DND-41 (cell line): ENCODE data around the gene COL25A1.

ENCODE experiments used
- ATAC-seq: fragments of 200-7000 bp; cut with Tn5 transposase; 3 replicates; pipeline ENCODE4 v1.9.1; 2021; ENCODE audit warnings: low read depth; ENCODE audit not compliant: insufficient read depth
- DNase-seq: peaks from one replicate; pipeline ENCODE4 v3.0.0-alpha.2; 2020
- H2AFZ ChIP-seq: 2 replicates; pipeline ENCODE4 v1.6.0; 2012; ENCODE audit warnings: low read depth, low read length
- H3K27ac ChIP-seq: 2 replicates; pipeline ENCODE4 v1.5.1; 2012; ENCODE audit warnings: low read length, inconsistent platforms
- H3K27me3 ChIP-seq: fragments of 200-600 bp; sonication (generic); 2 replicates; pipeline ENCODE4 v1.6.0; 2012; ENCODE audit warnings: low read length, mild to moderate bottlenecking, inconsistent platforms; ENCODE audit not compliant: insufficient read depth, poor library complexity
- H3K36me3 ChIP-seq: 2 replicates; pipeline ENCODE4 v1.5.1; 2012; ENCODE audit warnings: low read length, inconsistent platforms; ENCODE audit not compliant: insufficient read depth
- H3K4me1 ChIP-seq: 2 replicates; pipeline ENCODE4 v1.5.1; 2012; ENCODE audit warnings: mild to moderate bottlenecking, low read length; ENCODE audit not compliant: insufficient read depth
- H3K4me2 ChIP-seq: 2 replicates; pipeline ENCODE4 v1.6.0; 2012; ENCODE audit warnings: mild to moderate bottlenecking, moderate library complexity, low read length, inconsistent platforms; ENCODE audit not compliant: insufficient read depth
- H3K4me3 ChIP-seq, 2 experiments: fragments of 200-600 bp in 1 of 2; shearing (Covaris generic) in 1 of 2; 2 replicates each; pipeline ENCODE4 v1.5.1; 2012 to 2016; ENCODE audit warnings: inconsistent platforms in 2 of 2, low read length in 2 of 2, mild to moderate bottlenecking in 2 of 2, low read depth in 1 of 2, moderate library complexity in 1 of 2
- H3K79me2 ChIP-seq: 2 replicates; pipeline ENCODE4 v1.6.0; 2012; ENCODE audit warnings: low read length, inconsistent platforms; ENCODE audit not compliant: insufficient read depth
- H3K9ac ChIP-seq: 2 replicates; pipeline ENCODE4 v1.6.0; 2012; ENCODE audit warnings: low read depth, mild to moderate bottlenecking, inconsistent platforms, low read length, moderate library complexity
- H3K9me3 ChIP-seq: 2 replicates; pipeline ENCODE4 v1.5.1; 2012; ENCODE audit warnings: low read length, moderate library complexity, mild to moderate bottlenecking, inconsistent platforms; ENCODE audit not compliant: insufficient read depth, severe bottlenecking
- H4K20me1 ChIP-seq: 2 replicates; pipeline ENCODE4 v1.6.0; 2012; ENCODE audit warnings: low read length; ENCODE audit not compliant: insufficient read depth
- CTCF ChIP-seq: IDR thresholded peaks from 2 replicates; pipeline ENCODE4 v1.5.1; 2012; ENCODE audit warnings: borderline replicate concordance, low read length, moderate library complexity, mild to moderate bottlenecking; ENCODE audit not compliant: poor library complexity, severe bottlenecking; ENCODE audit errors: extremely low read depth
- EZH2 ChIP-seq: IDR thresholded peaks from 3 replicates; pipeline ENCODE4 v1.6.1; 2012; ENCODE audit warnings: borderline replicate concordance, low read depth, mild to moderate bottlenecking, moderate library complexity, low read length, inconsistent platforms; ENCODE audit not compliant: severe bottlenecking

Gene COL25A1

GRCh38 chr4:108930186-108930585 is 372.3 kb downstream of the COL25A1 start:
- no peak for ATAC-seq
- H3K79me2 ChIP-seq = no peaks in the 10 kb centered on the region
- no peaks in the 10 kb centered on the region for H3K27me3 ChIP-seq
- no peaks in the 10 kb centered on the region for H4K20me1 ChIP-seq
- H2AFZ ChIP-seq = no peak overlapping the region
- H3K4me3 ChIP-seq = no peak overlapping the region
- no peak for DNase-seq
- no peak overlapping the region for H3K4me2 ChIP-seq
- no peak for TF ChIP-seq EZH2
- H3K36me3 ChIP-seq = no peaks in the 10 kb centered on the region
- H3K9me3 ChIP-seq = no peaks in the 10 kb centered on the region
- no peak overlapping the region for H3K9ac ChIP-seq
- peaks cover 13% of the 10 kb centered on the region for H3K4me1 ChIP-seq
- no peak overlapping the region for H3K27ac ChIP-seq

GRCh38 chr4:108926781-108927180 is 375.7 kb downstream of the COL25A1 start:
- Histone ChIP-seq H3K4me2 (no peak overlapping the region), H2AFZ (no peak overlapping the region), H4K20me1 (no peaks in the 10 kb centered on the region), H3K79me2 (no peaks in the 10 kb centered on the region), H3K36me3 (no peaks in the 10 kb centered on the region), H3K4me3 (no peak overlapping the region), H3K27me3 (no peaks in the 10 kb centered on the region), H3K4me1 (peaks cover 7% of the 10 kb centered on the region), H3K27ac (no peak overlapping the region), H3K9ac (no peak overlapping the region), H3K9me3 (no peaks in the 10 kb centered on the region)
- DNase-seq = no peak
- TF ChIP-seq CTCF (no peak), EZH2 (no peak)
- ATAC-seq = no peak

- ATAC-seq (no peak), DNase-seq (no peak)
- Histone ChIP-seq H4K20me1 (no peaks in the 10 kb centered on the region), H3K4me2 (no peak overlapping the region), H3K27ac (no peak overlapping the region), H3K27me3 (no peaks in the 10 kb centered on the region), H3K9ac (no peak overlapping the region), H3K4me1 (no peaks in the 10 kb centered on the region; the same call in 1 of the 2 replicates), H2AFZ (no peak overlapping the region), H3K79me2 (no peaks in the 10 kb centered on the region), H3K9me3 (no peaks in the 10 kb centered on the region), H3K36me3 (no peaks in the 10 kb centered on the region), H3K4me3 (no peak overlapping the region)
- no peak for TF ChIP-seq CTCF
- no peak for TF ChIP-seq EZH2
Measured at GRCh38 chr4:108926061-108926460, 376.4 kb downstream of the COL25A1 start.

GRCh38 chr4:108922191-108922590 is 380.3 kb downstream of the COL25A1 start:
- no peaks in the 10 kb centered on the region for H3K4me1 ChIP-seq
- H3K4me3 ChIP-seq = no peak overlapping the region
- H3K9ac ChIP-seq = no peak overlapping the region
- no peak overlapping the region for H3K4me2 ChIP-seq
- DNase-seq (no peak), ATAC-seq (no peak)
- H3K27me3 ChIP-seq = no peaks in the 10 kb centered on the region
- no peaks in the 10 kb centered on the region for H3K9me3 ChIP-seq
- no peaks in the 10 kb centered on the region for H3K79me2 ChIP-seq
- no peaks in the 10 kb centered on the region for H3K36me3 ChIP-seq
- no peaks in the 10 kb centered on the region for H4K20me1 ChIP-seq
- H3K27ac ChIP-seq = no peak overlapping the region
- no peak overlapping the region for H2AFZ ChIP-seq
- TF ChIP-seq EZH2 (no peak), CTCF (no peak)
